B cell (primary cell): Measurements from ENCODE around the gene RAB30. TPM values are rescaled to one million over a fixed set of nuclear protein-coding genes. Genes with fewer than 3 reads are reported as not detected.

Experiments used
- ATAC-seq: fragments of 200-7000 bp; cut with Tn5 transposase; one replicate; pipeline ENCODE4 v1.10.0; 2021; ENCODE audit warnings: low read depth, mild to moderate bottlenecking, moderate number of reproducible peaks, moderate library complexity
- CTCF ChIA-PET: fragments of 350-600 bp; sonication (Branson Sonifier 250); formaldehyde crosslinking; loops from one replicate; lab custom pipeline; 2021; ENCODE audit warnings: antibody characterized with exemption, inconsistent platforms; lab: Charles Lee
- POLR2A ChIA-PET: fragments of 350-600 bp; sonication (Branson Sonifier 250); formaldehyde crosslinking; loops from one replicate; lab custom pipeline; 2021; ENCODE audit warnings: antibody characterized with exemption; lab: Charles Lee
- DNase-seq: peaks from one replicate; pipeline ENCODE4 v3.0.0; 2013
- H2AFZ ChIP-seq: 2 replicates; pipeline ENCODE4 v1.6.1; 2012; ENCODE audit warnings: mild to moderate bottlenecking, low read depth, low read length; ENCODE audit not compliant: insufficient read depth, poor library complexity, severe bottlenecking
- H3K27ac ChIP-seq, 2 donors: 1 replicate in 1 of 2; 2 replicates in 1 of 2; pipeline ENCODE4 v1.5.1; 2012 to 2013; ENCODE audit warnings: low read length in 2 of 2, mild to moderate bottlenecking in 2 of 2, moderate library complexity in 1 of 2
- H3K27me3 ChIP-seq, 4 experiments: fragments of 200-600 bp in 1 of 4; sonication (generic) in 1 of 4; replicated peaks in 1 of 4; 1 replicate in 2 of 4; 2 replicates in 2 of 4; pipeline versions ENCODE4 v1.6.1 to v1.7.0; 2013 to 2016; ENCODE audit warnings: low read length in 3 of 4, mild to moderate bottlenecking in 2 of 4, mixed read lengths in 1 of 4, moderate library complexity in 1 of 4; ENCODE audit not compliant: insufficient read depth in 4 of 4, control insufficient read depth in 3 of 4; ENCODE audit errors: control extremely low read depth in 1 of 4
- H3K36me3 ChIP-seq, 2 experiments: replicated peaks in 1 of 2; 1 replicate in 1 of 2; 2 replicates in 1 of 2; pipeline versions ENCODE4 v1.6.1 to v1.7.1; 2013; ENCODE audit warnings: low read length in 1 of 2; ENCODE audit not compliant: insufficient read depth in 2 of 2, control insufficient read depth in 1 of 2; ENCODE audit errors: control extremely low read depth in 1 of 2, extremely low read depth in 1 of 2
- H3K4me1 ChIP-seq, 2 donors: fragments of 200-600 bp in 1 of 2; sonication (generic) in 1 of 2; 1 replicate in 1 of 2; 2 replicates in 1 of 2; pipeline versions ENCODE4 v1.5.1 to v1.6.1; 2013 to 2017; ENCODE audit warnings: low read length in 2 of 2; ENCODE audit not compliant: control insufficient read depth in 2 of 2, insufficient read depth in 2 of 2
- H3K4me2 ChIP-seq: replicated peaks from 2 replicates; pipeline ENCODE3; 2012; ENCODE audit warnings: mild to moderate bottlenecking, low read depth, low read length; ENCODE audit not compliant: poor library complexity, severe bottlenecking
- H3K4me3 ChIP-seq, 5 experiments: fragments of 200-600 bp in 1 of 5; sonication (generic) in 1 of 5; 1 replicate in 3 of 5; 2 replicates in 2 of 5; pipeline versions ENCODE4 v1.5.1 to v1.7.0; 2011 to 2016; ENCODE audit warnings: low read length in 4 of 5, mild to moderate bottlenecking in 4 of 5, low read depth in 2 of 5, control low read depth in 1 of 5, moderate library complexity in 1 of 5; ENCODE audit not compliant: insufficient read depth in 1 of 5; ENCODE audit errors: control extremely low read depth in 1 of 5, extremely low read depth in 1 of 5
- H3K79me2 ChIP-seq: fragments of 200-600 bp; sonication (generic); one replicate; pipeline ENCODE4 v1.6.0; 2016; ENCODE audit warnings: low read length; ENCODE audit not compliant: control insufficient read depth, insufficient read depth
- H3K9ac ChIP-seq: fragments of 200-600 bp; sonication (generic); 2 replicates; pipeline ENCODE4 v1.6.1; 2017; ENCODE audit warnings: mild to moderate bottlenecking, low read length, moderate library complexity
- H3K9me3 ChIP-seq, 3 donors: one replicate each; pipeline versions ENCODE4 v1.6.1 to v1.7.1; 2013; ENCODE audit warnings: low read length in 2 of 3; ENCODE audit not compliant: control insufficient read depth in 2 of 3, insufficient read depth in 1 of 3; ENCODE audit errors: control extremely low read depth in 1 of 3
- H4K20me1 ChIP-seq: 2 replicates; pipeline ENCODE4 v1.6.0; 2012; ENCODE audit warnings: mild to moderate bottlenecking, low read length; ENCODE audit not compliant: insufficient read depth, control insufficient read depth, poor library complexity, severe bottlenecking
- H3K27ac Mint-ChIP-seq: one replicate; pipeline ENCODE4 v1.8.0; 2021; ENCODE audit warnings: mixed read lengths
- H3K27me3 Mint-ChIP-seq: one replicate; pipeline ENCODE4 v1.8.0; 2021; ENCODE audit warnings: mixed read lengths
- H3K4me1 Mint-ChIP-seq: one replicate; pipeline ENCODE4 v1.8.0; 2021; ENCODE audit warnings: mixed read lengths
- H3K4me3 Mint-ChIP-seq: one replicate; pipeline ENCODE4 v1.8.0; 2021; ENCODE audit warnings: mixed read lengths
- H3K9me3 Mint-ChIP-seq: one replicate; pipeline ENCODE4 v1.8.0; 2022; ENCODE audit warnings: mixed read lengths; ENCODE audit not compliant: insufficient read depth
- EZH2 ChIP-seq: IDR thresholded peaks from 2 replicates; pipeline ENCODE4 v1.6.1; 2012; ENCODE audit warnings: borderline replicate concordance, low read depth, mild to moderate bottlenecking, moderate library complexity, low read length; ENCODE audit not compliant: insufficient read depth, poor library complexity, severe bottlenecking
- WGBS: methylation state at CpG from one replicate; pipeline ENCODE4 v1.1.5; 2013; ENCODE audit warnings: missing lambda C conversion rate; ENCODE audit not compliant: insufficient coverage; 5-methylcytosine and 5-hydroxymethylcytosine counted together
- intact Hi-C: fragments of 100-400 bp; cut with micrococcal nuclease; formaldehyde crosslinking; loops from one replicate; pipeline ENCODE4 v1.10.0; 2022
- polyA plus RNA-seq: library from polyadenylated mRNA; depleted of rRNA; stranded (reverse); fragments of >200 nt; gene quantifications from 2 replicates; pipeline ENCODE4 v1.2.3, GENCODE V29; 2012
- total RNA-seq, 2 donors: library from RNA; stranded (reverse); fragments of 120-200 nt in 1 of 2; gene quantifications; 1 replicate in 1 of 2; 2 replicates in 1 of 2; pipeline versions ENCODE4 v1.2.3 to v1.2.4, GENCODE V29; 2013 to 2022
- TF ChIP-seq, protein P1 (sequence below): fragments of 200-600 bp; IDR thresholded peaks from one replicate; pipeline ENCODE4 v1.8.0; 2022; ENCODE audit warnings: antibody characterized with exemption, mild to moderate bottlenecking

RAB30 gene
- total and polyA plus RNA-seq, 2 donors (not counting 1 experiment from before 2014, with no cell fraction given): 26.6 to 214 TPM

DNA sequence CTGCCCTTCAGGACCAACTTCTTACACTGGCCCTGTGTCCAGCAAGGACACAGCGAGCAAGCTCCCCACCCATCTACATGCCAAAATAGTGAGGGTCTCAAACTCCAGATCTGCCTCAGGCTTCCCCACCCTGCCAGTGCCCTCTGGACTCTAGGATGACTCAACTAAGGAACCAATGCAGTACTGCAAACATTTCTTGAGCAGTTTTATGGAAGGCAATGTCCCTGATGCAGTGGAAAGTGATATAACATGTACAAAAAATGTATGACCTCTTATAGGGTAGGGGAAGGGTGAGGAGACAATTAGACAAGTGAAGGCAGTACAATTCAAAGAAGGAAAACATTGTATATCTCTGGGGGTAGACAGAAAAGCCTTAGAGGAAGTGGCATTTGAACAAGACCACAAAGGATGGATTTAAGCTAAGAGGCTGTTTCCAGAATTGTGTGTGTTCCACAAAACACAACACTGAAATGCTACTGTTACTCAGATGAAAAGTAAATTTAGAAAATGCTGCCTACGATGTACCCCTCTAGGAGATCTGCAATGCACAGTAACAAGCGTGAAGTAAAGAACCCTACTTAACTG is 47.3 kb downstream of the RAB30 start:
- peak overlapping the region; percentile 23 for H3K4me2 ChIP-seq
- H3K4me1 ChIP-seq: peaks cover 61 to 68% of the 10 kb centered on the region in 2 donors
- DNase-seq (no peak), ATAC-seq (no peak)
- peaks cover 0 to 24% of the 10 kb centered on the region in 2 experiments for H3K36me3 ChIP-seq
- no peak overlapping the region for H3K4me3 ChIP-seq
- no peaks in the 10 kb centered on the region for H3K9me3 Mint-ChIP-seq
- peak overlapping the region; percentile 12 for H3K4me3 Mint-ChIP-seq
- peak overlapping the region in 1 of 2 donors; percentile 49 for H3K27ac ChIP-seq
- H4K20me1 ChIP-seq: peaks cover 86% of the 10 kb centered on the region
- peak overlapping the region; percentile 8 for H3K9ac ChIP-seq
- H3K27ac Mint-ChIP-seq: no peak overlapping the region
- 78% methylated on average over 1 of the region's 3 CpGs for WGBS
- H3K79me2 ChIP-seq: peaks cover 99% of the 10 kb centered on the region
- peaks cover 72% of the 10 kb centered on the region for H3K4me1 Mint-ChIP-seq
- POLR2A ChIA-PET: no interaction called here
- H3K27me3 ChIP-seq: no peaks in the 10 kb centered on the region
- no peak for TF ChIP-seq EZH2
- TF ChIP-seq, protein P1, sequence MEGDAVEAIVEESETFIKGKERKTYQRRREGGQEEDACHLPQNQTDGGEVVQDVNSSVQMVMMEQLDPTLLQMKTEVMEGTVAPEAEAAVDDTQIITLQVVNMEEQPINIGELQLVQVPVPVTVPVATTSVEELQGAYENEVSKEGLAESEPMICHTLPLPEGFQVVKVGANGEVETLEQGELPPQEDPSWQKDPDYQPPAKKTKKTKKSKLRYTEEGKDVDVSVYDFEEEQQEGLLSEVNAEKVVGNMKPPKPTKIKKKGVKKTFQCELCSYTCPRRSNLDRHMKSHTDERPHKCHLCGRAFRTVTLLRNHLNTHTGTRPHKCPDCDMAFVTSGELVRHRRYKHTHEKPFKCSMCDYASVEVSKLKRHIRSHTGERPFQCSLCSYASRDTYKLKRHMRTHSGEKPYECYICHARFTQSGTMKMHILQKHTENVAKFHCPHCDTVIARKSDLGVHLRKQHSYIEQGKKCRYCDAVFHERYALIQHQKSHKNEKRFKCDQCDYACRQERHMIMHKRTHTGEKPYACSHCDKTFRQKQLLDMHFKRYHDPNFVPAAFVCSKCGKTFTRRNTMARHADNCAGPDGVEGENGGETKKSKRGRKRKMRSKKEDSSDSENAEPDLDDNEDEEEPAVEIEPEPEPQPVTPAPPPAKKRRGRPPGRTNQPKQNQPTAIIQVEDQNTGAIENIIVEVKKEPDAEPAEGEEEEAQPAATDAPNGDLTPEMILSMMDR: no peak
- intact Hi-C loops: no loop called here
- no peak overlapping the region for H2AFZ ChIP-seq
- CTCF ChIA-PET: interaction anchor here (0.7 to 1.6 kb wide), 3 partner anchors 11 to 132 kb away, joined by 3 to 7 read pairs (median 3); partner anchors contain the start of gene PCF11
- H3K9me3 ChIP-seq: peaks cover 0 to 13% (median 0%) of the 10 kb centered on the region in 3 donors
- H3K27me3 Mint-ChIP-seq: no peaks in the 10 kb centered on the region

- ATAC-seq: peak; percentile 64
- peak overlapping the region; percentile 2 for H3K27ac Mint-ChIP-seq
- 36% methylated on average over 4 of the region's 4 CpGs for WGBS
Observed at GRCh38 chr11:83023410-83023809, 48.3 kb downstream of the RAB30 start.

More at GRCh38 chr11:83023410-83023809, 48.3 kb downstream of the RAB30 start:
- H3K27ac ChIP-seq: no peak overlapping the region
- CTCF ChIA-PET: interaction anchor here (0.9 kb wide), 1 partner anchor 133 kb away, joined by 3 read pairs; the partner anchor contains the start of gene PCF11
- Mint-ChIP-seq H3K4me1 (peaks cover 71% of the 10 kb centered on the region), H3K4me3 (peak overlapping the region; percentile 9), H3K9me3 (peaks cover under 1% of the 10 kb centered on the region), H3K27me3 (no peaks in the 10 kb centered on the region)
- H4K20me1 ChIP-seq: peaks cover 86% of the 10 kb centered on the region
- POLR2A ChIA-PET: no interaction called here
- H3K9ac ChIP-seq: no peak overlapping the region
- H3K4me1 ChIP-seq: peaks cover 58 to 63% of the 10 kb centered on the region in 2 donors
- H3K27me3 ChIP-seq: no peaks in the 10 kb centered on the region
- H3K4me2 ChIP-seq: peak overlapping the region; percentile 23
- H3K36me3 ChIP-seq: peaks cover 0 to 24% of the 10 kb centered on the region in 2 experiments
- peaks cover 99% of the 10 kb centered on the region for H3K79me2 ChIP-seq
- H2AFZ ChIP-seq: no peak overlapping the region
- peaks cover 0 to 13% (median 0%) of the 10 kb centered on the region in 3 donors for H3K9me3 ChIP-seq
- TF ChIP-seq, protein P1: no peak
- no peak for TF ChIP-seq EZH2
- H3K4me3 ChIP-seq: no peak overlapping the region
- peak; percentile 53 for DNase-seq
- intact Hi-C loops: no loop called here
